ENCODE data around the gene AP5Z1.

Gene AP5Z1

GRCh38 chr7:4809091-4809591 lies 33.7 kb downstream of the AP5Z1 start:
- H3K4me3 ChIP-seq (ENCODE audit: low read depth, low read length), result no peak overlapping the region
- no peak for DNase-seq (ENCODE audit: low read depth)
- TF ChIP-seq, protein P1, sequence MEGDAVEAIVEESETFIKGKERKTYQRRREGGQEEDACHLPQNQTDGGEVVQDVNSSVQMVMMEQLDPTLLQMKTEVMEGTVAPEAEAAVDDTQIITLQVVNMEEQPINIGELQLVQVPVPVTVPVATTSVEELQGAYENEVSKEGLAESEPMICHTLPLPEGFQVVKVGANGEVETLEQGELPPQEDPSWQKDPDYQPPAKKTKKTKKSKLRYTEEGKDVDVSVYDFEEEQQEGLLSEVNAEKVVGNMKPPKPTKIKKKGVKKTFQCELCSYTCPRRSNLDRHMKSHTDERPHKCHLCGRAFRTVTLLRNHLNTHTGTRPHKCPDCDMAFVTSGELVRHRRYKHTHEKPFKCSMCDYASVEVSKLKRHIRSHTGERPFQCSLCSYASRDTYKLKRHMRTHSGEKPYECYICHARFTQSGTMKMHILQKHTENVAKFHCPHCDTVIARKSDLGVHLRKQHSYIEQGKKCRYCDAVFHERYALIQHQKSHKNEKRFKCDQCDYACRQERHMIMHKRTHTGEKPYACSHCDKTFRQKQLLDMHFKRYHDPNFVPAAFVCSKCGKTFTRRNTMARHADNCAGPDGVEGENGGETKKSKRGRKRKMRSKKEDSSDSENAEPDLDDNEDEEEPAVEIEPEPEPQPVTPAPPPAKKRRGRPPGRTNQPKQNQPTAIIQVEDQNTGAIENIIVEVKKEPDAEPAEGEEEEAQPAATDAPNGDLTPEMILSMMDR (IDR thresholded peaks at IDR 0.05; ENCODE audit: low read depth, low read length), result no peak
- TF ChIP-seq POLR2A (IDR thresholded peaks at IDR 0.05; ENCODE audit: extremely low read depth, insufficient read length) (no peak), MYC (IDR thresholded peaks at IDR 0.05; ENCODE audit: low read depth, low read length) (no peak), MAX (IDR thresholded peaks at IDR 0.05; ENCODE audit: low read depth, low read length) (no peak)

GRCh38 chr7:4809666-4810065 lies 34.2 kb downstream of the AP5Z1 start:
- DNase-seq (ENCODE audit: low read depth), result no peak
- TF ChIP-seq POLR2A (IDR thresholded peaks at IDR 0.05; ENCODE audit: extremely low read depth, insufficient read length) (no peak), MYC (IDR thresholded peaks at IDR 0.05; ENCODE audit: low read depth, low read length) (no peak), MAX (IDR thresholded peaks at IDR 0.05; ENCODE audit: low read depth, low read length) (no peak)
- TF ChIP-seq, protein P1 (IDR thresholded peaks at IDR 0.05; ENCODE audit: low read depth, low read length), result no peak
- H3K4me3 ChIP-seq (ENCODE audit: low read depth, low read length), result no peak overlapping the region

DNA sequence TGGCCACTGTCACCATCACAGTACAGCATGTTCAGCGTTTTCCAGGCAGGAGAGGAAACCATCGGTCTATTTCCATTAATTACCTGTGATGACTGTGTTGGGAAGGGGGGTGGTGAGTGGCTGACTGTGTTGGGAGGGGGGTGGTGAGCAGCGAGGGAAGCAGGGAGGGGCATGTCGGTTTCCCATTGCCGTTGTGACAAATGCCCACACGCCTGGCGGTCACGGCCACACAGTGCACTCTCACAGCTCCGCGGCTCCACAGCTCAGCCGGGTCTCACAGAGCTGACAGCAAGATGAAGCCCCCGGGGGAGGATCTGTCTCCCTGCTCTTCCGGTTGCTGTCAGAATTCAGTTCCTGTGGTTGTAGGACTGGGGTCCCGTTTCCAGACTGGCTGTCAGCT lies 39.0 kb downstream of the AP5Z1 start:
- TF ChIP-seq POLR2A (IDR thresholded peaks at IDR 0.05; ENCODE audit: extremely low read depth, insufficient read length), result no peak
- no peak for TF ChIP-seq MAX (IDR thresholded peaks at IDR 0.05; ENCODE audit: low read depth, low read length)
- no peak for TF ChIP-seq MYC (IDR thresholded peaks at IDR 0.05; ENCODE audit: low read depth, low read length)
- TF ChIP-seq, protein P1 (IDR thresholded peaks at IDR 0.05; ENCODE audit: low read depth, low read length), result no peak
- no peak for DNase-seq (ENCODE audit: low read depth)
- H3K4me3 ChIP-seq (ENCODE audit: low read depth, low read length), result no peak overlapping the region

DNA sequence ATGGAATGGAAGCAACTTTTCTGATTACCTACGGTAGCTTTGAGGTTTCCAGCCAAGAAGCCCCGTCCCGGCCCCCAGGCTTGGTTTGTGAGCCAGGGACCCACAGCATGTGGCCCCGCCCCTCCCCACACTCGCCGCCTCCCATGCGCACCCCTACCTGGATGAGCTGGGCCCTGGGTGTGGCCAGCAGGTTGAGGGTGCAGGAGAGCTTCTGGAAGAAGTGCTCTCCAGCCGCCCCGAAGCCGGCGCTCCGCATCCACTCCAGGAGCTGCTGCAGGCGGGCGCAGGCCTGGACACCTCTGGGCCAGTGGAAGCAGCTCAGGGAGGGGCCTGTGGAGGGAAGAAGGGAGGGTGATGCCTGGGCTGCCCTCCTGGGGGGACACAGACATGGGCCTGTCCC lies 39.7 kb downstream of the AP5Z1 start:
- DNase-seq (ENCODE audit: low read depth), result no peak
- TF ChIP-seq POLR2A (IDR thresholded peaks at IDR 0.05; ENCODE audit: extremely low read depth, insufficient read length) (no peak), MAX (IDR thresholded peaks at IDR 0.05; ENCODE audit: low read depth, low read length) (no peak), MYC (IDR thresholded peaks at IDR 0.05; ENCODE audit: low read depth, low read length) (no peak)
- TF ChIP-seq, protein P1 (IDR thresholded peaks at IDR 0.05; ENCODE audit: low read depth, low read length), result no peak
- no peak overlapping the region for H3K4me3 ChIP-seq (ENCODE audit: low read depth, low read length)

DNA sequence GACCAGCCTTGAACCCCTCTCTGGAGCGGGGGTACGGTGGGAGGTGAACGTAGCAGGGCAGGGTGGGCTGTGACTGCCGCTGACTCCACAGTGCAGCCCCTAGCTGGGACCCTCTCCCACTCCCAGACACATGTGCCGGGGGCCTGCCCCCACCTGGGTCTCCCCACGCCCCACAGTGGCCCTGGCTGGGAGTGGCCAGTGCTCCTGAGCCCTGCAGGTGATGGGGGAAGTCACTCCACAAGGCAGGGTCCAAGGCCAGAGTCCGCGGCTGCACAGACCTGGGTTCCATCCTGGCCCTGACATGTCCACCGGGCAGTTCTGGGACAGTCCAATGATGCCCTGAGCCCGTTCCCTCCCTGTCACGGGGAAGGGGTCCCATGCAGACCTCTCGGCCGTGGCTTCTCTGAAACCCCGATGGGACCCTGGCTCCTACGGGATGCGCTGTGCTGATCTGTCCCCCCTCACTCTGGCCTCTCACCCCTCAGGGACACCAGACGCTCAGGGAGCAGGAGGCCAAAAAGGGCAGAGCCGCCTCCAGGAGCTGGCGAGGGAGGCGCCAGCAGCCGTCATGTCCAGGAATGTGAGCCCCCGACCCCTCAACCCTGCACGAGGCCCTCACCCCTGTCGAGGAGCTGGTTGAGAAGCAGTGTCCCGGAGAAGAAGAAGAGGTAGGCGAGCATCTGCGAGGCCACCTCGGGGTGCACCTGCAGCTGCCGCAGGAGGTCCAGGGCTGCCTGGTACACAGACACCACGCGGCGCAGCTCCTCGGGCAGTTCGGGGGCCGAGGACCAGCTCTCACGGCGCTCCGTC lies 40.4 kb downstream of the AP5Z1 start:
- no peak for DNase-seq (ENCODE audit: low read depth)
- no peak overlapping the region for H3K4me3 ChIP-seq (ENCODE audit: low read depth, low read length)
- TF ChIP-seq POLR2A (IDR thresholded peaks at IDR 0.05; ENCODE audit: extremely low read depth, insufficient read length) (no peak), MAX (IDR thresholded peaks at IDR 0.05; ENCODE audit: low read depth, low read length) (no peak), MYC (IDR thresholded peaks at IDR 0.05; ENCODE audit: low read depth, low read length) (no peak)
- TF ChIP-seq, protein P1 (IDR thresholded peaks at IDR 0.05; ENCODE audit: low read depth, low read length), result peak; percentile 27

Measured in NB4 (cell line).